ENCODE measurements around the gene MDM2. TPM values are rescaled to one million over a fixed set of nuclear protein-coding genes. Genes with fewer than 3 reads are reported as not detected.

MDM2 gene
- total RNA-seq, 2 donors from 2014 or later, result 54.1 to 93.4 TPM

DNA sequence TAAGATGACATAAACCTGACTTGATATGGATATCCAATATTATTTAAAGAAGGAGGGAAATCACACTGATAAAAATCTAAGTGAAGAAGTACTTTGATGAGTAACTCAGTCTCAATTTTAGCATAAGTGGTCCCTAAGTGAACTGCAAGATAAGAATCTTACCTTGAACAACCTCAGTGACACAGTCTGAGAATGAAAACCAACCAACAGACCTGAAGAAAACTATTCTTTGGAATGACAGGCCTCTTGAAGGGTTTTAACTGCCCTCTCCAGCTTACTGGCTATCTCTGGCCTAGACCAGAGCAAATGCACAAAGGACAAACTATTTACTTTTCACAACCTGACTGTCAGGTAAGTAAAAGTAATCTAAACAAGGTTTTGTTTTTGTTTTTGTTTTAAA lies 80.3 kb downstream of the MDM2 start:
- DNase-seq (no peak), ATAC-seq (no peak)
- H3K36me3 ChIP-seq (replicated peaks in 1 of 2; ENCODE audit: insufficient read depth in 1 of 2, low read depth in 2 of 2), result no peaks in the 10 kb centered on the region
- intact Hi-C loops (cut with DNase I), result no loop called here
- no peaks in the 10 kb centered on the region for H3K9me3 ChIP-seq
- H3K4me1 ChIP-seq, result no peaks in the 10 kb centered on the region
- no peaks in the 10 kb centered on the region for H3K27me3 ChIP-seq
- no peak for TF ChIP-seq POLR2A (IDR thresholded peaks at IDR 0.05)
- TF ChIP-seq CTCF (IDR thresholded peaks at IDR 0.05), result no peak
- H3K4me3 ChIP-seq, result no peak overlapping the region
- no peak overlapping the region for H3K27ac ChIP-seq

GRCh38 chr12:68890701-68891113 lies 82.7 kb downstream of the MDM2 start:
- WGBS, 2 donors, result 78 to 98% methylated on average over 4 of the region's 4 CpGs
- no peaks in the 10 kb centered on the region for H3K4me1 ChIP-seq
- no peaks in the 10 kb centered on the region for H3K36me3 ChIP-seq (replicated peaks in 1 of 2; ENCODE audit: insufficient read depth in 1 of 2, low read depth in 2 of 2)
- ATAC-seq, result no peak
- H3K4me3 ChIP-seq, result no peak overlapping the region
- intact Hi-C loops (cut with DNase I), result no loop called here
- H3K27ac ChIP-seq, result no peak overlapping the region
- TF ChIP-seq CTCF (IDR thresholded peaks at IDR 0.05), result no peak
- TF ChIP-seq POLR2A (IDR thresholded peaks at IDR 0.05), result no peak
- DNase-seq, result peak in 1 of 4 donors; percentile 7
- H3K27me3 ChIP-seq, result no peaks in the 10 kb centered on the region
- H3K9me3 ChIP-seq, result no peaks in the 10 kb centered on the region

- TF ChIP-seq POLR2A (IDR thresholded peaks at IDR 0.05), result no peak
- TF ChIP-seq CTCF (IDR thresholded peaks at IDR 0.05), result no peak
- Histone ChIP-seq H3K4me1 (no peaks in the 10 kb centered on the region), H3K27me3 (no peaks in the 10 kb centered on the region), H3K36me3 (replicated peaks in 1 of 2; ENCODE audit: insufficient read depth in 1 of 2, low read depth in 2 of 2) (no peaks in the 10 kb centered on the region), H3K4me3 (no peak overlapping the region), H3K9me3 (no peaks in the 10 kb centered on the region), H3K27ac (no peak overlapping the region)
- no peak for ATAC-seq
- 84 to 86% methylated on average over 6 of the region's 6 CpGs for whole genome bisulfite sequencing, 2 donors
- DNase-seq, result no peak
- intact Hi-C loops (cut with DNase I), result no loop called here
These were observed 83.2 kb downstream of the MDM2 start for GRCh38 chr12:68891141-68891540.

DNA sequence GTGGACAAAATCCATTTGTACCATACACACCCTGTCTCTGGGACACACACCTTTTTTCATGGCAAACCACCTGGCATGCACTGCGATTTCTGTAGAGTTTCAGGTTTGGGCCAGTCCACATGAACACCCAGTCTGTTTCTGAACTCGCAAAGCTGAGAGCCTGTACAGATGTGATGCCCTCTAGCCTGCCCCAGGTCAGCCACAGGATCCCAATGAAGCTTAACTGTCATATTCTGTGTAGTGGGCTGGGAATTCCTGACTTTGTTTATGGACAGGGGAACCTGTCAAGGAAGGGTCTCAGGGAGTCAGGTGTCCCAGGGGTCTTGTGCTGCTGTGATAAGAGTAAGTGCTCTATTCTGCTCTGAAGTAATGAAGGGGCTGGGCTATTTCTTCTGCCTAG lies 85.2 kb downstream of the MDM2 start:
- no peak overlapping the region for H3K27ac ChIP-seq
- H3K36me3 ChIP-seq (replicated peaks in 1 of 2; ENCODE audit: insufficient read depth in 1 of 2, low read depth in 2 of 2), result no peaks in the 10 kb centered on the region
- WGBS, 2 donors, result 98 to 100% methylated on average over 2 of the region's 2 CpGs
- ATAC-seq (no peak), DNase-seq (no peak)
- H3K27me3 ChIP-seq, result no peaks in the 10 kb centered on the region
- peaks cover 9% of the 10 kb centered on the region for H3K4me1 ChIP-seq
- TF ChIP-seq POLR2A (IDR thresholded peaks at IDR 0.05) (no peak), CTCF (IDR thresholded peaks at IDR 0.05) (no peak)
- intact Hi-C loops (cut with DNase I), result no loop called here
- H3K4me3 ChIP-seq, result no peak overlapping the region
- no peaks in the 10 kb centered on the region for H3K9me3 ChIP-seq

DNA sequence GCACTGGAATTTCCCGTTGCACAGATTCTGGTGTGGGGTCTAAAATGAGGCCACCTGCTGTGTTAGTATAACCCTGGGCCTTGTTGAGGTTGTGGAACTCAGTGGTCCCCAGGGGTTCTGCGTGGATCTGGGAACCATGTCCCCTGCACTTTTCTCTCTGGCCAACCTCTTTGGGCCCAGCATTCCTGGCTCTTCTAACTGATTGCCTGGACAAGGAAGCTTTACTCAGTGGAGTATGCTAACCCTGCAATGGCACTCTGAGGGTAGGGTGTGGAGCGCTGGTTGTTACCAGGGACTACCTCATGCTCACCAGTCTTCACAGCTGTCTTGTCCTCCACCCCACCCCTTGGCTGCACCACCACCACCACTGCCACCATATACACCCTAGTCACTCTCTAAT lies 85.8 kb downstream of the MDM2 start:
- Histone ChIP-seq H3K27ac (no peak overlapping the region), H3K4me1 (peaks cover 13% of the 10 kb centered on the region), H3K27me3 (no peaks in the 10 kb centered on the region), H3K36me3 (replicated peaks in 1 of 2; ENCODE audit: insufficient read depth in 1 of 2, low read depth in 2 of 2) (no peaks in the 10 kb centered on the region), H3K9me3 (no peaks in the 10 kb centered on the region), H3K4me3 (no peak overlapping the region)
- DNase-seq, result no peak
- no peak for ATAC-seq
- intact Hi-C loops (cut with DNase I), result no loop called here
- no peak for TF ChIP-seq CTCF (IDR thresholded peaks at IDR 0.05)
- no peak for TF ChIP-seq POLR2A (IDR thresholded peaks at IDR 0.05)
- WGBS, 2 donors, result 92 to 94% methylated on average over 3 of the region's 3 CpGs
